HEK293 (cell line): ENCODE results near the gene ETFBKMT.

ENCODE experiments used
- CTCF ChIA-PET: fragments of 350-600 bp; formaldehyde crosslinking; extraction: SDS; loops from one replicate; lab custom pipeline; 2021; ENCODE audit warnings: antibody characterized with exemption; lab: Yijun Ruan, JAX
- POLR2A ChIA-PET: fragments of 300-600 bp; formaldehyde crosslinking; extraction: SDS; loops from one replicate; lab custom pipeline; 2020; ENCODE audit warnings: antibody characterized with exemption, inconsistent platforms; lab: Yijun Ruan, JAX
- H3K27ac ChIP-seq: fragments of 200-500 bp; sonication (Bioruptor generic); 2 replicates; pipeline ENCODE4 v1.5.1; 2014; ENCODE audit warnings: low read depth, low read length, control low read depth, inconsistent platforms; ENCODE audit errors: extremely low read depth
- H3K36me3 ChIP-seq, 2 experiments: fragments of 200-500 bp in 1 of 2; sonication (Bioruptor generic) in 1 of 2; 1 replicate in 1 of 2; 2 replicates in 1 of 2; pipeline ENCODE4 v1.5.1; 2014 to 2017; ENCODE audit warnings: inconsistent platforms in 2 of 2, low read length in 2 of 2; ENCODE audit not compliant: control insufficient read depth in 2 of 2, insufficient read depth in 1 of 2
- H3K4me1 ChIP-seq: fragments of 200-500 bp; sonication (Bioruptor generic); 2 replicates; pipeline ENCODE4 v1.5.1; 2014; ENCODE audit warnings: mild to moderate bottlenecking, low read length, inconsistent platforms; ENCODE audit not compliant: control insufficient read depth, insufficient read depth
- H3K4me3 ChIP-seq: 2 replicates; pipeline ENCODE4 v1.5.1; 2011; ENCODE audit warnings: low read depth, mild to moderate bottlenecking, control low read depth, low read length, moderate library complexity
- H3K9me3 ChIP-seq: fragments of 200-500 bp; sonication (Bioruptor generic); 2 replicates; pipeline ENCODE4 v1.5.1; 2014; ENCODE audit warnings: low read depth, low read length, inconsistent platforms; ENCODE audit not compliant: control insufficient read depth, insufficient read depth
- CTCF ChIP-seq: fragments of 450-650 bp; formaldehyde crosslinking; IDR thresholded peaks from 2 replicates; pipeline ENCODE4 v1.5.1; 2016; ENCODE audit warnings: missing biosample characterization, missing genetic modification characterization
- GLI4 ChIP-seq: fragments of 450-650 bp; formaldehyde crosslinking; IDR thresholded peaks from 2 replicates; pipeline ENCODE4 v1.5.1; 2016; ENCODE audit warnings: missing biosample characterization, missing genetic modification characterization
- INSM2 ChIP-seq: fragments of 450-650 bp; formaldehyde crosslinking; IDR thresholded peaks from 2 replicates; pipeline ENCODE4 v1.5.1; 2016; ENCODE audit warnings: missing biosample characterization, missing genetic modification characterization
- KLF10 ChIP-seq: fragments of 450-650 bp; IDR thresholded peaks from 2 replicates; pipeline ENCODE4 v1.5.1; 2018; ENCODE audit warnings: missing biosample characterization, mild to moderate bottlenecking, missing genetic modification characterization
- MYNN ChIP-seq: fragments of 450-650 bp; formaldehyde crosslinking; IDR thresholded peaks from 2 replicates; pipeline ENCODE4 v1.5.1; 2016; ENCODE audit warnings: missing biosample characterization, missing genetic modification characterization, borderline replicate concordance
- MZF1 ChIP-seq: fragments of 450-650 bp; formaldehyde crosslinking; IDR thresholded peaks from 2 replicates; pipeline ENCODE4 v1.5.1; 2017; ENCODE audit warnings: missing biosample characterization, missing genetic modification characterization, borderline replicate concordance
- OVOL3 ChIP-seq: fragments of 450-650 bp; formaldehyde crosslinking; IDR thresholded peaks from 2 replicates; pipeline ENCODE4 v1.5.1; 2016; ENCODE audit warnings: missing biosample characterization, missing genetic modification characterization
- ZBTB21 ChIP-seq: fragments of 450-650 bp; formaldehyde crosslinking; IDR thresholded peaks from 2 replicates; pipeline ENCODE4 v1.5.1; 2017; ENCODE audit warnings: missing biosample characterization, missing genetic modification characterization
- ZBTB44 ChIP-seq: fragments of 450-650 bp; IDR thresholded peaks from 2 replicates; pipeline ENCODE4 v1.5.1; 2018; ENCODE audit warnings: missing biosample characterization, mild to moderate bottlenecking, missing genetic modification characterization
- ZFP69B ChIP-seq: fragments of 450-650 bp; formaldehyde crosslinking; IDR thresholded peaks from 2 replicates; pipeline ENCODE4 v1.5.1; 2016; ENCODE audit warnings: missing biosample characterization, missing genetic modification characterization
- ZNF121 ChIP-seq: fragments of 450-650 bp; formaldehyde crosslinking; IDR thresholded peaks from 2 replicates; pipeline ENCODE4 v1.5.1; 2016; ENCODE audit warnings: missing biosample characterization, missing genetic modification characterization
- ZNF16 ChIP-seq: fragments of 450-650 bp; formaldehyde crosslinking; IDR thresholded peaks from 2 replicates; pipeline ENCODE4 v1.5.1; 2016; ENCODE audit warnings: low read depth, missing biosample characterization, missing genetic modification characterization
- ZNF223 ChIP-seq: fragments of 450-650 bp; formaldehyde crosslinking; IDR thresholded peaks from 2 replicates; pipeline ENCODE4 v1.5.1; 2016; ENCODE audit warnings: missing biosample characterization, missing genetic modification characterization
- ZNF239 ChIP-seq: fragments of 450-650 bp; formaldehyde crosslinking; IDR thresholded peaks from 2 replicates; pipeline ENCODE4 v1.5.1; 2016; ENCODE audit warnings: missing biosample characterization, missing genetic modification characterization
- ZNF266 ChIP-seq: fragments of 450-650 bp; formaldehyde crosslinking; IDR thresholded peaks from 2 replicates; pipeline ENCODE4 v1.5.1; 2016; ENCODE audit warnings: missing biosample characterization, missing genetic modification characterization, low read depth
- ZNF302 ChIP-seq: fragments of 450-650 bp; formaldehyde crosslinking; IDR thresholded peaks from 2 replicates; pipeline ENCODE4 v1.5.1; 2016; ENCODE audit warnings: missing biosample characterization, missing genetic modification characterization, low read depth
- ZNF521 ChIP-seq: fragments of 450-650 bp; formaldehyde crosslinking; IDR thresholded peaks from 2 replicates; pipeline ENCODE4 v1.5.1; 2017; ENCODE audit warnings: missing biosample characterization, mild to moderate bottlenecking, missing genetic modification characterization
- ZNF558 ChIP-seq: fragments of 450-650 bp; formaldehyde crosslinking; IDR thresholded peaks from 2 replicates; pipeline ENCODE4 v1.5.1; 2016; ENCODE audit warnings: missing biosample characterization, missing genetic modification characterization
- ZNF623 ChIP-seq: fragments of 450-650 bp; formaldehyde crosslinking; IDR thresholded peaks from 2 replicates; pipeline ENCODE4 v1.5.1; 2016; ENCODE audit warnings: missing biosample characterization, missing genetic modification characterization
- ZNF658 ChIP-seq: fragments of 450-650 bp; formaldehyde crosslinking; IDR thresholded peaks from 2 replicates; pipeline ENCODE4; 2016; ENCODE audit warnings: missing biosample characterization, missing genetic modification characterization
- ZSCAN23 ChIP-seq: fragments of 450-650 bp; formaldehyde crosslinking; IDR thresholded peaks from 2 replicates; pipeline ENCODE4 v1.5.1; 2016; ENCODE audit warnings: missing biosample characterization, missing genetic modification characterization

Gene ETFBKMT

GRCh38 chr12:31662176-31662849 is 2.8 kb downstream of the ETFBKMT start:
- H3K27ac ChIP-seq: no peak overlapping the region
- POLR2A ChIA-PET: no interaction called here
- H3K4me3 ChIP-seq: no peak overlapping the region
- no peaks in the 10 kb centered on the region for H3K9me3 ChIP-seq
- H3K4me1 ChIP-seq: no peaks in the 10 kb centered on the region
- CTCF ChIA-PET: interaction anchor here (1.4 kb wide), 1 partner anchor 9 kb away, joined by 4 read pairs; no protein-coding TSS in a partner anchor
- H3K36me3 ChIP-seq: no peaks in the 10 kb centered on the region
- TF ChIP-seq ZNF223: no peak
- no peak for TF ChIP-seq ZNF16 (tag by site-specific recombination)
- no peak for TF ChIP-seq ZSCAN23
- TF ChIP-seq ZNF521 (tag by site-specific recombination): no peak
- no peak for TF ChIP-seq MZF1 (tag by site-specific recombination)
- TF ChIP-seq ZNF266 (tag by site-specific recombination): no peak
- TF ChIP-seq ZBTB44 (tag by site-specific recombination): no peak
- no peak for TF ChIP-seq ZBTB21 (tag by site-specific recombination)
- TF ChIP-seq ZNF239: no peak
- no peak for TF ChIP-seq ZNF558
- TF ChIP-seq KLF10 (tag by site-specific recombination): no peak
- no peak for TF ChIP-seq ZNF623
- no peak for TF ChIP-seq ZNF302 (tag by site-specific recombination)
- TF ChIP-seq ZNF658: no peak
- TF ChIP-seq ZFP69B (tag by site-specific recombination): no peak

- ChIA-PET POLR2A (no interaction called here), CTCF (no interaction called here)
- H3K36me3 ChIP-seq: no peaks in the 10 kb centered on the region
- no peak overlapping the region for H3K4me3 ChIP-seq
- no peaks in the 10 kb centered on the region for H3K9me3 ChIP-seq
- H3K4me1 ChIP-seq: no peaks in the 10 kb centered on the region
- TF ChIP-seq ZNF121 (tag by site-specific recombination) (no peak), MYNN (no peak), INSM2 (tag by site-specific recombination) (no peak), CTCF (no peak), GLI4 (no peak), OVOL3 (tag by site-specific recombination) (no peak)
- H3K27ac ChIP-seq: no peak overlapping the region
Measured at GRCh38 chr12:31663576-31663975, 4.1 kb downstream of the ETFBKMT start.
